GM23248 (cell line): ENCODE results near the gene AQP10. TPM values are rescaled to one million over a fixed set of nuclear protein-coding genes. Genes with fewer than 3 reads are reported as not detected.

Source experiments
- polyA plus RNA-seq: library from polyadenylated mRNA; unstranded; fragments of >200 nt; fragmentation: Nextera tagmentation; extraction: Ambion mirVana; gene quantifications from 2 replicates; pipeline ENCODE4 v1.2.1, GENCODE V29; 2016
- small RNA-seq: library from RNA; depleted of rRNA; stranded (forward); fragments of <200 nt; gene quantifications from one replicate; pipeline ENCODE3, GENCODE V24; 2014; ENCODE audit warnings: low read depth, low replicate concordance
- total RNA-seq: library from RNA; depleted of rRNA; stranded (reverse); fragments of >200 nt; shearing (Covaris generic); gene quantifications from 2 replicates; pipeline ENCODE4 v1.2.3, GENCODE V29; 2014; rRNA removed

AQP10 gene
- total and polyA plus RNA-seq, 2 experiments from 2014 or later: not detected

Small RNA genes within 50 kb of the gene (small RNA-seq; reads per million reads assigned to genes)
- gene RF00273 (0.25 reads per million), gene RNU6-121P (not detected), gene RNU6-239P (not detected), gene RNU7-57P (not detected)

Other genes starting within 250 kb of the AQP10 start
- 0.11 TPM in 1 of 2 replicates, not detected in the other for gene NUP210L, start 166.0 kb upstream of the AQP10 start, total RNA-seq
- gene NUP210L, start 166.0 kb upstream of the AQP10 start, polyA plus RNA-seq: not detected in 2 replicates
- 578 and 599 TPM in 2 replicates for gene TPM3, start 129.0 kb upstream of the AQP10 start, total RNA-seq
- 557 and 570 TPM in 2 replicates for gene TPM3, start 129.0 kb upstream of the AQP10 start, polyA plus RNA-seq
- gene CFAP141, start 114.8 kb upstream of the AQP10 start, total RNA-seq: not detected in 2 replicates
- not detected in 2 replicates for gene CFAP141, start 114.8 kb upstream of the AQP10 start, polyA plus RNA-seq
- gene UBAP2L, start 100.1 kb upstream of the AQP10 start, total RNA-seq: 73.0 and 90.5 TPM in 2 replicates
- gene UBAP2L, start 100.1 kb upstream of the AQP10 start, polyA plus RNA-seq: 132 and 133 TPM in 2 replicates
- 142 and 169 TPM in 2 replicates for gene HAX1, start 48.5 kb upstream of the AQP10 start, total RNA-seq
- 172 and 178 TPM in 2 replicates for gene HAX1, start 48.5 kb upstream of the AQP10 start, polyA plus RNA-seq
- gene ATP8B2, start 4.4 kb downstream of the AQP10 start, total RNA-seq: 200 and 203 TPM in 2 replicates
- gene ATP8B2, start 4.4 kb downstream of the AQP10 start, polyA plus RNA-seq: 17.6 and 20.1 TPM in 2 replicates
- 3.9 and 8.8 TPM in 2 replicates for gene IL6R, start 84.2 kb downstream of the AQP10 start, total RNA-seq
- 1.3 and 2.1 TPM in 2 replicates for gene IL6R, start 84.2 kb downstream of the AQP10 start, polyA plus RNA-seq
- not detected in 2 replicates for gene TDRD10, start 181.1 kb downstream of the AQP10 start, total RNA-seq
- not detected in 2 replicates for gene TDRD10, start 181.1 kb downstream of the AQP10 start, polyA plus RNA-seq
- not detected in 2 replicates for gene SHE, start 181.3 kb downstream of the AQP10 start, total RNA-seq
- 0.03 TPM in 2 replicates for gene SHE, start 181.3 kb downstream of the AQP10 start, polyA plus RNA-seq
- 31.9 and 37.9 TPM in 2 replicates for gene UBE2Q1, start 237.6 kb downstream of the AQP10 start, total RNA-seq
- gene UBE2Q1, start 237.6 kb downstream of the AQP10 start, polyA plus RNA-seq: 5.7 and 7.8 TPM in 2 replicates
- gene CHRNB2, start 246.7 kb downstream of the AQP10 start, total RNA-seq: not detected in 2 replicates
- not detected in 2 replicates for gene CHRNB2, start 246.7 kb downstream of the AQP10 start, polyA plus RNA-seq